Measurements from ENCODE around the gene SNX5.

The SNX5 gene

DNA sequence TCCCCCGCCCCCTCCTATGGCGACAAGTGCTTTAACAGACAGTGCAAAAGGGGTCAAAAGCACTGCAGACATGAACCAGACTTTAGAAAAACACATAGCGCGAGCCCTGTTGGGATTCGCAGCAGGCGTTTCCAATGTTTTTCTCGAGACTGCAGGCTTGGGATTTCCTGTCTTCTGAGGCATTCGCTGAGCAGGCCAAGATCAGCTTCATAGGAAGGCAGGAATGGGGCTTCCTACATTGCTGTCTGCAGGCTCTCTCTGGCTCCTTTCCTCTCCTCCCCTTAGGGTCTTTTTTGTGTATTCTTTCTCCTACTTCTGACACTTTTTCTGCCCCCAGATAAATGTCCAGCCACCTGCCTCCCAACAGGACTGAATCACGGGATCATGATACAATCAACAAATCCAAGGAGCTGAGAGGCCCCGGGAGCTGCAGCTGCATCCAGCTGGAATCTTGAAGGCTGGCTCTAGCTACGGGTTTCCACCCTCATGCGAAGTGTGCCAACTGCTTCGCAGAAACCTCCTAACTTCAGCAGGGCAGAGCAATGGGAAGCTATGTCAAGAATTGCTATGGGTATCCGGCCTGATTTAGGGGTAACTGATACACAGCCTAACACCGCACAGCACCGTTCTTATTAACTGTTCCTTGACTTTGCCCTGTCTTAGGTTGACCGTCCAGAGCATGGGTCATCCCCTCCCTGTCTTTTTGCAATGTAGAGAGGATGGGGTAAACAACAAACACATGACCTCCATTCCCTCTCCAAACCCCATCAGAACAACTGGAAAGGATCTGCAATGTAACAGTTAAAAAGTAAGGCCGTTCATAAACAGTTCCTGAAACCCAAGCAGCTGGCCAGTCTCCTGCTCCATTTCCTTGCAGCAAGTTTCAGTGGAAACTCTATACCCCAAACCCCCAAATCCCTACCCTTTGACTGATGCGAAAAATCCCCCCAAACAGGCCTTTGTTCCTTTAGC, 31.5 kb downstream of the SNX5 start:
- TF ChIP-seq, protein P1, sequence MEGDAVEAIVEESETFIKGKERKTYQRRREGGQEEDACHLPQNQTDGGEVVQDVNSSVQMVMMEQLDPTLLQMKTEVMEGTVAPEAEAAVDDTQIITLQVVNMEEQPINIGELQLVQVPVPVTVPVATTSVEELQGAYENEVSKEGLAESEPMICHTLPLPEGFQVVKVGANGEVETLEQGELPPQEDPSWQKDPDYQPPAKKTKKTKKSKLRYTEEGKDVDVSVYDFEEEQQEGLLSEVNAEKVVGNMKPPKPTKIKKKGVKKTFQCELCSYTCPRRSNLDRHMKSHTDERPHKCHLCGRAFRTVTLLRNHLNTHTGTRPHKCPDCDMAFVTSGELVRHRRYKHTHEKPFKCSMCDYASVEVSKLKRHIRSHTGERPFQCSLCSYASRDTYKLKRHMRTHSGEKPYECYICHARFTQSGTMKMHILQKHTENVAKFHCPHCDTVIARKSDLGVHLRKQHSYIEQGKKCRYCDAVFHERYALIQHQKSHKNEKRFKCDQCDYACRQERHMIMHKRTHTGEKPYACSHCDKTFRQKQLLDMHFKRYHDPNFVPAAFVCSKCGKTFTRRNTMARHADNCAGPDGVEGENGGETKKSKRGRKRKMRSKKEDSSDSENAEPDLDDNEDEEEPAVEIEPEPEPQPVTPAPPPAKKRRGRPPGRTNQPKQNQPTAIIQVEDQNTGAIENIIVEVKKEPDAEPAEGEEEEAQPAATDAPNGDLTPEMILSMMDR (IDR thresholded peaks at IDR 0.05; ENCODE audit: low read depth, low read length, missing control alignments), result no peak
- DNase-seq (ENCODE audit: extremely low read depth, low read depth), result no peak
- no peak overlapping the region for H3K4me3 ChIP-seq (replicated peaks; ENCODE audit: low read depth, low read length)

DNA sequence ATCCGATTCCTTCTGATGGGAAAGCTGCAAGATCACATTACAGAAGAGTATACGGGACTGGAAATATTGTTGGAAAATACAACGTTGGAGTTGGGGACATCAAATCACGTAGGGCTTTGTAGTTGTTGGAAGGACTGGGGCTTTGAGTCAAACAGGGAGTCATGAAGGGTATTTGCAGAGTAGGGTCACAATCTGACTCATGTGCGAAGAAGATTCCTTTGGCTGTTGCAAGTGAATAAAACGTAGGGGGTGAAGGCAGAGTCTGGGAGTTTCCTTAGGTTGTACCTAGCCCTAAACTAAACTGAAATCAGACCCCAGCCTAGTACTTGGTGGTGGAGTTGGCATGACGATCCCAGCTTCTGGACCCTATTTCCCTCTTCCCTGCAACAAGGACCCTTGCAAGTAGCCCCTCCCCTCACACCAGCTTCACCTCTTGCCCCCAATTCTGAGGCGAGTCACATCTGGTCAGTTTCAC, 32.3 kb downstream of the SNX5 start:
- TF ChIP-seq, protein P1 (IDR thresholded peaks at IDR 0.05; ENCODE audit: low read depth, low read length, missing control alignments), result no peak
- no peak overlapping the region for H3K4me3 ChIP-seq (replicated peaks; ENCODE audit: low read depth, low read length)

DNA sequence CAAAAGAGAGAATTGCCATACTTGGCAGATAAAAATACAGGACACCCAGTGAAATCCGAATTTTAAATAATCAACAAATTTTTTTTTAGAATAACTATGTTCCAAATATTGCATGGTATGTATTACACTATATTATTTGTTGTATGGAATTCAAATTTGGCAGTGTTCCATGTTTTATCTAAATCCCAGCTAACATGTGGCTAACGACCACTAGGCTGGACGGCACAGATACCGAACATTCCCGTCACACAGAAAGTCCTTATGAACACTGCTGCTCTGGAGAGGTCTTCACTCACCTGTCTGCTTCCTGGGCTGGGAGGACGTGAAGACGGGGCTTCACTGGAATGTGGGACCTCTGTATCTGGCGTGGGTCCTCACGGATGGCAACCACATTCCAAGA, 32.8 kb downstream of the SNX5 start:
- no peak for DNase-seq (ENCODE audit: extremely low read depth, low read depth)
- TF ChIP-seq, protein P1 (IDR thresholded peaks at IDR 0.05; ENCODE audit: low read depth, low read length, missing control alignments), result no peak
- H3K4me3 ChIP-seq (replicated peaks; ENCODE audit: low read depth, low read length), result no peak overlapping the region

More for the DNA sequence above, 32.3 kb downstream of the SNX5 start:
- DNase-seq (ENCODE audit: extremely low read depth, low read depth), result no peak

DNA sequence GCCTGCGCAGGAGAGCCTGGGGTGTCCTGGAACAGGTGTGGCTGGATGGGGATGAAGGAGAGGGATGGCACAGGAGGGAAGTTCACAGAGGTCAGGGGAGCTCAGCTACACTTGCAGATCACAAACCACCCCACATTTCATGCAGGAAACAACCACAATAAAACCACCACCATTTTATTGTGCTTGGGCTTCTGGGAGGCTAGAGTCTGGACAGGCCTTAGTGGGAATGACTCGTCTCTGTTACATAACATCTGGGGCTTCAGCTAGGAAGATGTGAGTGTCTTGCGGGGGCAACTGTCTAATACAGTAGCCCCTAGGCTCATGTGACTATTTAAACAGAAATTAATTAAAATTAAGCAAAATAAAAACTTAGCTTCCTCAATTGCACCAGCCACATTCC, 33.4 kb downstream of the SNX5 start:
- TF ChIP-seq, protein P1 (IDR thresholded peaks at IDR 0.05; ENCODE audit: low read depth, low read length, missing control alignments), result no peak
- no peak overlapping the region for H3K4me3 ChIP-seq (replicated peaks; ENCODE audit: low read depth, low read length)
- DNase-seq (ENCODE audit: extremely low read depth, low read depth), result no peak

DNA sequence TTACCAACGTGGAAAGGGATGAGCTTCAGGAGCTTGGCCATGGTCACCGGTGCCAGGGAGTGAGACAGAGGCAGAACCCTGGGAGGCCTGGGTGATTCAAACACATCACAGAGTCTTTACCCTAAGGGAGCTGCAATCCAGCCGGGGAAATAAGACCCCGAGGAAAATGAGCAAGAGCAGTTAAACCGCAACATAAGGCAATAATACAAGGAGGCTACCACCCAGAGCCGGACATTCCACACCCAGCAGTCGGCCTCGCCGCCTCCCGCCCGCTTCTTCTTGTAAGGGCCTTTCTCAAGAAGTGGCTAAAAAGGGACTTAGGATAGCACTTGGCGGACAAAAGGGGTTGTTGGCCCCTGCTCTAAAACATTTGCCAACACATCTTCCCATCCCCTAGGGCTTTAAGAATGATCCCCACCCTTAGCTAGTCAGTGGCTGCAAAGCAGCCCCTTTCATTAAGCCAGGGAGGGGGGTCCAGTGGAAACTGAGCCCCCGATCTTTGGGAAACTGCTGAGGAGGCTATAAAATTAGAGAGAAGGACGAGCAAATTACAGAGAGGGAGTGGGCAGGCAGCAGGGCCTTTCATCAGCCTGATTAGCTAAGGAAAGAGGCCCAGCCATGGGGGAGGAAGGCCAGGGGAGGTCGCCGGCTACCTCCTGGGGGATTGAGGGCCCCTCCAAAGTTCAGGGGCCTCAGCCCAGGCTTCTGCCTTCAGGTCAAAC, 34.3 kb downstream of the SNX5 start:
- DNase-seq (ENCODE audit: extremely low read depth, low read depth), result no peak
- TF ChIP-seq, protein P1 (IDR thresholded peaks at IDR 0.05; ENCODE audit: low read depth, low read length, missing control alignments), result no peak
- H3K4me3 ChIP-seq (replicated peaks; ENCODE audit: low read depth, low read length), result no peak overlapping the region

DNA sequence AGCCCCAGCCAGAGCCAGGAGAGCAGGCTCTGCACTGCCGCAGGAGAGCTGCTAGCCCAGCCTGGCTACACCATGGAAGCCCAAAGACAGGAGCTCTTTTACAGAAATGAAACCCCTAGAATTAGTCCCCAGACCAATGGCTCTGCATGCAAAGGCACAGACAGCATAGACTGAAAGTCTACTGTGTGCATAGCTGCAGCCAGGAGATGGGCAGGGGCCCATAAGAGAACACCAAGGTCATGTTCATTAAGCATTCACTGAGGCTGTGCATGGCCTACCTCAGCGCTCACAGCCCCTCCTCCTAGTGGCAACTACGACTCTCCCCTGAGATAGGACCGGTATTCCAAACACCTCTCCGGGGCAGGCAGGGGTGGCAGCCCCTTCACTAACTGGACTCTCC, 34.9 kb downstream of the SNX5 start:
- TF ChIP-seq, protein P1 (IDR thresholded peaks at IDR 0.05; ENCODE audit: low read depth, low read length, missing control alignments), result no peak
- DNase-seq (ENCODE audit: extremely low read depth, low read depth), result no peak
- no peak overlapping the region for H3K4me3 ChIP-seq (replicated peaks; ENCODE audit: low read depth, low read length)

Measured in HFF-Myc (cell line).